OCI-LY3 (cell line): ENCODE data around the gene EXTL2.

Source experiments
- EZH2phosphoT487 ChIP-seq: fragments of 200-600 bp; shearing (Covaris generic); IDR thresholded peaks from 2 replicates; pipeline ENCODE4 v1.6.1; 2018; ENCODE audit warnings: antibody characterized with exemption, mixed run types, low read depth
- TF ChIP-seq, protein P1 (sequence below): fragments of 200-600, 300-600 bp; sonication (generic); IDR thresholded peaks from 2 replicates; pipeline ENCODE4 v1.5.1; 2014; ENCODE audit warnings: antibody characterized with exemption, low read length, low read depth

DNA sequence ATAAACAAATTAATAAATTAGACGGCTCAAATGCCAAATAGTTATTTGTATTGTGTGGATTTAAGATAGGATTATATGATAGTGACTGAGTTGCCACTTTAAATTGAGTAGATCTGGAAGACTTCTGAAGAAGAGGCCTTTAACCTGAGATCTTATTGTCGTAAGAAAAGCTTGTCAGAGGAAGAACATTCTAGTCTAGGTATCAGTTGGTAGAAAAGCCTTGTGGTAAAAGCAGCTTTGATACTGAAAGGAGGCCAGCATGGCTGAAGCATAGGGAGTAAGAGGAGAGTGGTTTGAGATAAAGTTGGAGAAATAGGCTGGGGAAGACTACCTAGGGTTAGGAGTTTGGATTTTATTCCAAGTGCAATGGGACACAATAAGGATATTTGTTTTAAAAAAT lies 30.3 kb upstream of the EXTL2 start:
- TF ChIP-seq EZH2phosphoT487: no peak
- TF ChIP-seq, protein P1, sequence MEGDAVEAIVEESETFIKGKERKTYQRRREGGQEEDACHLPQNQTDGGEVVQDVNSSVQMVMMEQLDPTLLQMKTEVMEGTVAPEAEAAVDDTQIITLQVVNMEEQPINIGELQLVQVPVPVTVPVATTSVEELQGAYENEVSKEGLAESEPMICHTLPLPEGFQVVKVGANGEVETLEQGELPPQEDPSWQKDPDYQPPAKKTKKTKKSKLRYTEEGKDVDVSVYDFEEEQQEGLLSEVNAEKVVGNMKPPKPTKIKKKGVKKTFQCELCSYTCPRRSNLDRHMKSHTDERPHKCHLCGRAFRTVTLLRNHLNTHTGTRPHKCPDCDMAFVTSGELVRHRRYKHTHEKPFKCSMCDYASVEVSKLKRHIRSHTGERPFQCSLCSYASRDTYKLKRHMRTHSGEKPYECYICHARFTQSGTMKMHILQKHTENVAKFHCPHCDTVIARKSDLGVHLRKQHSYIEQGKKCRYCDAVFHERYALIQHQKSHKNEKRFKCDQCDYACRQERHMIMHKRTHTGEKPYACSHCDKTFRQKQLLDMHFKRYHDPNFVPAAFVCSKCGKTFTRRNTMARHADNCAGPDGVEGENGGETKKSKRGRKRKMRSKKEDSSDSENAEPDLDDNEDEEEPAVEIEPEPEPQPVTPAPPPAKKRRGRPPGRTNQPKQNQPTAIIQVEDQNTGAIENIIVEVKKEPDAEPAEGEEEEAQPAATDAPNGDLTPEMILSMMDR: no peak
